T-helper 17 cell (primary cell): ENCODE results near the gene ZNF654. TPM values are rescaled to one million over a fixed set of nuclear protein-coding genes. Genes with fewer than 3 reads are reported as not detected.

Experiments used
- total RNA-seq, 4 donors: library from RNA in 2 of 4; stranded (reverse) in 2 of 4; gene quantifications; one replicate each; pipeline ENCODE4 v1.2.3 and lab custom pipeline; 2022 to 2026

The ZNF654 gene
- total RNA-seq, 2 donors from 2014 or later, result 12.6 to 16.1 TPM

Other genes with a start within 250 kb of the ZNF654 start
- gene CGGBP1, start 250 bp upstream of the ZNF654 start, total RNA-seq, result 10 to 100 TPM; 73.8 to 95.8 TPM
- 10 to 100 TPM; 27.8 to 44.2 TPM for gene C3orf38, start 90.7 kb downstream of the ZNF654 start, total RNA-seq